Colonic mucosa (tissue), 4 donors: ENCODE measurements around the gene BTBD7. TPM values are rescaled to one million over a fixed set of nuclear protein-coding genes. Genes with fewer than 3 reads are reported as not detected.

Experiments
- DNase-seq: peaks from one replicate; pipeline ENCODE4 v3.0.0-alpha.2; 2020
- H3K27ac ChIP-seq: fragments of 200-600 bp; one replicate; pipeline ENCODE4 v1.8.0; 2021
- H3K27me3 ChIP-seq: fragments of 200-600 bp; one replicate; pipeline ENCODE4 v1.8.0; 2021
- H3K36me3 ChIP-seq: fragments of 200-600 bp; one replicate; pipeline ENCODE4 v1.8.0; 2021
- H3K4me1 ChIP-seq: fragments of 200-600 bp; one replicate; pipeline ENCODE4 v1.8.0; 2021; ENCODE audit warnings: mild to moderate bottlenecking
- H3K4me3 ChIP-seq: fragments of 200-600 bp; one replicate; pipeline ENCODE4 v1.8.0; 2021
- H3K9ac ChIP-seq, 2 donors: one replicate each; pipeline ENCODE4 v1.7.0; 2013; ENCODE audit warnings: control low read depth in 2 of 2, low read depth in 2 of 2, low read length in 2 of 2
- H3K9me3 ChIP-seq: fragments of 200-600 bp; one replicate; pipeline ENCODE4 v1.8.0; 2021
- CTCF ChIP-seq: fragments of 200-600 bp; IDR thresholded peaks from one replicate; pipeline ENCODE4 v1.8.0; 2022; ENCODE audit warnings: antibody characterized with exemption, mild to moderate bottlenecking
- intact Hi-C: fragments of 100-400 bp; cut with DNase I; formaldehyde crosslinking; loops from one replicate; pipeline ENCODE4 v1.14.1; 2022
- total RNA-seq, 2 donors: library from RNA; stranded (reverse); fragmentation: NEBNext Ultra II Directional in 1 of 2; extraction: Animal tissue kit (Norgen Biotek cat#: 25700) in 1 of 2; gene quantifications; one replicate each; pipeline ENCODE4 v1.2.1, GENCODE V29; 2021
- donor health status: healthy.
- donor health status: DM: no; HTN: no; CAD: no.
- donor health status: DM: no; HTN: no; CAD: no.

Gene BTBD7
- 10 to 100 TPM; 31.8 to 35.5 TPM for total RNA-seq

DNA sequence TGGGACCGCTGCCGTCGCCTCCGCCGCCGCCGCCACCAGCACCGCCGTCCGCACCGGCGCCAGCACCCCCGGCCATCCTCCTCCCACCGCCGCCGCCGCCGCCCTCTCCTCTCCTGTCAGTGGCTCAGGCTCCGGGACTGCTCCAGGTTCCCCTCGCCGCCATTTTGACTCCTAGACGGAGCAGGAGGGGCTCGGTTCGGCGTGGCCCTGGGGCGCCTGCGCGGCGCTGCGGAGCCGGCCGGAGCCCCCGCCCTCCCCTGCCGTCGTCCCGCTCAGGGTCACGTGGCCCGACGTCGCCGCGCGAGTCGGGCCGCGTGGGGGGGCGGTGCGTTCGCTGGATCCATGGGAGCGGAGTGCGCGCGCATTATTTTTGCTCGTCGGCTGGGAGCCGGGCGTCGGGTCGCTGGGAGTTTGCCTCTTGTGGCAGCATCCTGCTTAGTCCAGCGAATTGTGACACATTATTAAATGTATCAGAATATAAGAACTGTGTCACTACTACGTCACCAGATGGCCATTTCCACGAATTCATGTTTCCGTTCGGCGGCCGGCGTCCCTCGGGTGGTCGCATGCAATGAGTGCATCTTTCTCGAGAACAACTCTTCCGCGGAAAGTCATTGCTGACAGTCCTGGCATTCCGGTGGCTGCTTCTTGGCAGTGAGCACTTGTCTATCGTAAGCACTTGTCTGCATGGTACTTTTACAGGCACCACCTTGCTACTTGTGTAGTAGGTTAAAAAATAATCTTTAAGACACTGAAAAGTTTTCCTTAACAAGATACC lies at the start of gene BTBD7:
Gene BTBD7, minus strand, starts transcription at position 184 of the 778 bp plus-strand sequence. CDS start 36,985 bp downstream, outside the sequence.
- H3K4me1 ChIP-seq, result peaks cover 6% of the 10 kb centered on the region
- peak; percentile 95 for DNase-seq
- H3K36me3 ChIP-seq, result no peaks in the 10 kb centered on the region
- no peaks in the 10 kb centered on the region for H3K27me3 ChIP-seq
- H3K9ac ChIP-seq, result peak within 1 kb of the TSS; percentile 95 to 96
- peak; percentile 15 for TF ChIP-seq CTCF
- peak within 1 kb of the TSS; percentile 97 for H3K27ac ChIP-seq
- H3K9me3 ChIP-seq, result no peaks in the 10 kb centered on the region
- intact Hi-C loops, result no loop called here
- H3K4me3 ChIP-seq, result peak within 1 kb of the TSS; percentile 85

- no peak overlapping the region for H3K27ac ChIP-seq
- no peaks in the 10 kb centered on the region for H3K9me3 ChIP-seq
- DNase-seq, result no peak
- no peak overlapping the region for H3K4me3 ChIP-seq
- H3K36me3 ChIP-seq, result no peaks in the 10 kb centered on the region
- no peaks in the 10 kb centered on the region for H3K4me1 ChIP-seq
- TF ChIP-seq CTCF, result no peak
- H3K27me3 ChIP-seq, result no peaks in the 10 kb centered on the region
- H3K9ac ChIP-seq, result no peak overlapping the region
- intact Hi-C loops, result no loop called here
These were observed 48.8 kb upstream of the BTBD7 start for GRCh38 chr14:93381644-93382043.

DNA sequence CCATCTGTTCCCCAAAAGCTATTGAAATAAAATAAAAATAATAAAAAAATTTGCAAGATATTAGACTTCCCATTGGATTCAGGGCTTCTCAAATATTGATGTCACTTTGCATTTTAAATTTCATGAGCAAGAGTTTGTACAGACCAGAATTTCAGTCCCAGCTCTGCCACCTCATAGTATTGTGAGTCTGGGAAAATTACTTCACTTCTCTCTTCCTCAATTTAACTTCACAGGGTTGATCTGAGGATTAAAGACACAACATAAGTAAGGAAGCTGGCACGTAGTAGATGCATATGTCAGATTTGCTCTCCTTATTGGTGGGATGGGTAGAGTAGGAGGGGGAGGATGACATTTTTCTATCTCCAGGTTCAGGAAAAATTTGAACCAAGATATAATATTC lies 47.0 kb upstream of the BTBD7 start:
- H3K27me3 ChIP-seq, result no peaks in the 10 kb centered on the region
- no peak overlapping the region for H3K4me3 ChIP-seq
- intact Hi-C loops, result no loop called here
- H3K9ac ChIP-seq, result no peak overlapping the region
- no peak for DNase-seq
- H3K4me1 ChIP-seq, result no peaks in the 10 kb centered on the region
- no peaks in the 10 kb centered on the region for H3K9me3 ChIP-seq
- no peaks in the 10 kb centered on the region for H3K36me3 ChIP-seq
- no peak overlapping the region for H3K27ac ChIP-seq
- no peak for TF ChIP-seq CTCF

- no peaks in the 10 kb centered on the region for H3K9me3 ChIP-seq
- intact Hi-C loops, result no loop called here
- H3K27me3 ChIP-seq, result no peaks in the 10 kb centered on the region
- H3K36me3 ChIP-seq, result no peaks in the 10 kb centered on the region
- H3K4me1 ChIP-seq, result no peaks in the 10 kb centered on the region
- H3K4me3 ChIP-seq, result no peak overlapping the region
- no peak overlapping the region for H3K27ac ChIP-seq
- no peak for TF ChIP-seq CTCF
- DNase-seq, result no peak
- H3K9ac ChIP-seq, result no peak overlapping the region
These were observed 42.9 kb upstream of the BTBD7 start for GRCh38 chr14:93375673-93376156.

DNA sequence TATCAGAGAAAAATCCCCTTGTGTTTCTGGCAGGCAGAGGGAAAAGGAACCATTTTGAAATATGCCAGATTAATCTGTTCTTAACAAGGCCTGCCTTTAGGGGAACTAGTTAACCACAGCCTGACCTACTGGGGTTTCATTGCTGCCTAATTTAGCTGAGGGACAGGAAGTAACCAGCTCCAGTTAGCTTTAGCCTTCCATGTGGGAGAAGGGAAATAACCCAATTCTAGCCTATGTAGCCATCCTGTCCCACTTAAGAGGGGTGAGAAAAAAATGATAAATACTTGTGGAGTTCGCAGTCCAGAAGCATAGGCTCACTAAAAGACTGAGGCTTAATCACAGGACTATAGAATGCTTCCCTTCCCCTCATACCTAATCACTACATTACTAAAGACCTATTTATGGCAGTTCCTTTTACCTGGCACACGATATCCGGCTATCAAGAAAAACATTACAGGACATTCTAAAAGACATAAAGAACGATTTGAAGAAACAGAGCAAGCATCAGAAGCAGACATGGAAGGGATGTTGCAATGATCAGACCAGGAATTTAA lies 37.0 kb upstream of the BTBD7 start:
- no peak for TF ChIP-seq CTCF
- DNase-seq, result no peak

More for the DNA sequence above, 37.0 kb upstream of the BTBD7 start:
- Histone ChIP-seq H3K9ac (no peak overlapping the region), H3K4me3 (no peak overlapping the region), H3K27ac (no peak overlapping the region), H3K27me3 (no peaks in the 10 kb centered on the region), H3K9me3 (no peaks in the 10 kb centered on the region), H3K4me1 (no peaks in the 10 kb centered on the region), H3K36me3 (no peaks in the 10 kb centered on the region)
- intact Hi-C loops, result no loop called here
